Right renal pelvis (tissue), 4 donors: Measurements from ENCODE around the gene PTPN2. TPM values are rescaled to one million over a fixed set of nuclear protein-coding genes. Genes with fewer than 3 reads are reported as not detected.
A peak's percentile ranks its signal among the peaks of the same experiment; 100 is the strongest.
"Not testable (repeated sequence)": the region's sequence is repeated elsewhere in the genome, so short reads cannot be mapped to it uniquely, and the experiment has no call there.

Experiments used
- DNase-seq, 4 donors: peaks; one replicate each; pipeline ENCODE4 v3.0.0-alpha.2; 2013; ENCODE audit warnings: low read depth in 4 of 4, low spot score in 3 of 4, missing footprints in 1 of 4
- polyA plus RNA-seq, 4 donors: library from polyadenylated mRNA; unstranded; fragments of 120-200 nt; gene quantifications; one replicate each; pipeline ENCODE4 v1.2.1, GENCODE V29; 2013; ENCODE audit not compliant: insufficient read length in 4 of 4

Gene PTPN2
- 10 to 100 TPM; 40.7 to 58.1 (median 51.2) TPM for polyA plus RNA-seq

- peak; percentile 86 to 93 (median 92) for DNase-seq
Observed at GRCh38 chr18:12883684-12884405, at the start of gene PTPN2. Gene PTPN2, minus strand, starts transcription at chr18:12884237. Its CDS starts 96 bp downstream, at chr18:12884141.

- no peak for DNase-seq
Observed at GRCh38 chr18:12933327-12933726, 49.3 kb upstream of the PTPN2 start.

GRCh38 chr18:12930908-12931307 lies 46.9 kb upstream of the PTPN2 start:
- DNase-seq = no peak

GRCh38 chr18:12930376-12930775 lies 46.3 kb upstream of the PTPN2 start:
- no peak for DNase-seq

- no peak for DNase-seq
Observed at GRCh38 chr18:12929477-12930083, 45.5 kb upstream of the PTPN2 start.

GRCh38 chr18:12928641-12929040 lies 44.6 kb upstream of the PTPN2 start:
- DNase-seq = no peak

- no peak for DNase-seq
Observed at GRCh38 chr18:12928206-12928605, 44.2 kb upstream of the PTPN2 start.

GRCh38 chr18:12924616-12925015 lies 40.6 kb upstream of the PTPN2 start:
- DNase-seq = no peak

GRCh38 chr18:12922266-12922665 lies 38.2 kb upstream of the PTPN2 start:
- DNase-seq = no peak

GRCh38 chr18:12921178-12921577 lies 37.1 kb upstream of the PTPN2 start:
- no peak for DNase-seq

GRCh38 chr18:12911929-12912703 lies 28.1 kb upstream of the PTPN2 start:
- DNase-seq = peak in 1 of 4 donors; percentile 10

- DNase-seq = peak in 3 of 4 donors; percentile 17 to 29 (median 18)
Observed at GRCh38 chr18:12911025-12911928, 27.2 kb upstream of the PTPN2 start.

- no peak for DNase-seq
Observed at GRCh38 chr18:12908706-12909105, 24.7 kb upstream of the PTPN2 start.

GRCh38 chr18:12907258-12907925 lies 23.4 kb upstream of the PTPN2 start:
- no peak for DNase-seq

- DNase-seq = no peak
Observed at GRCh38 chr18:12906773-12907172, 22.7 kb upstream of the PTPN2 start.

GRCh38 chr18:12906119-12906518 lies 22.1 kb upstream of the PTPN2 start:
- DNase-seq = no peak

- DNase-seq = peak in 1 of 4 donors; percentile 23
Observed at GRCh38 chr18:12904012-12904516, 20.0 kb upstream of the PTPN2 start.

- DNase-seq = not testable (repeated sequence)
Observed at GRCh38 chr18:12901208-12901607, 17.2 kb upstream of the PTPN2 start.

- DNase-seq = not testable (repeated sequence)
Observed at GRCh38 chr18:12896784-12897333, 12.8 kb upstream of the PTPN2 start.
